ENCODE results near the gene KSR1. TPM values are rescaled to one million over a fixed set of nuclear protein-coding genes. Genes with fewer than 3 reads are reported as not detected.

KSR1 gene
- polyA plus RNA-seq, 1 donor from 2014 or later, result 9.2 TPM

GRCh38 chr17:27659683-27660082, 203.4 kb downstream of the KSR1 start:
- no peak overlapping the region for H2AFZ ChIP-seq (ENCODE audit: low read depth, low read length)
- no peaks in the 10 kb centered on the region for H4K20me1 ChIP-seq (ENCODE audit: insufficient read depth)
- no peak overlapping the region for H3K4me2 ChIP-seq (ENCODE audit: low read length)
- TF ChIP-seq EZH2 (IDR thresholded peaks at IDR 0.05; ENCODE audit: borderline replicate concordance, insufficient read depth, low read length, poor library complexity, severe bottlenecking) (no peak), MXI1 (conservative IDR thresholded peaks at IDR 0.05; ENCODE audit: poor library complexity, severe bottlenecking) (no peak), TAF1 (IDR thresholded peaks at IDR 0.05; ENCODE audit: low read depth) (no peak), CTCF (IDR thresholded peaks at IDR 0.05; ENCODE audit: poor library complexity, severe bottlenecking) (no peak), REST (IDR thresholded peaks at IDR 0.05; ENCODE audit: borderline replicate concordance) (no peak), SMC3 (conservative IDR thresholded peaks at IDR 0.05; ENCODE audit: poor library complexity) (no peak), EP300 (conservative IDR thresholded peaks at IDR 0.05; ENCODE audit: poor library complexity, severe bottlenecking) (no peak), POLR2AphosphoS5 (IDR thresholded peaks at IDR 0.05) (no peak)
- H3K9me3 ChIP-seq (ENCODE audit: low read length), result no peaks in the 10 kb centered on the region
- H3K36me3 ChIP-seq (ENCODE audit: insufficient read depth, low read length), result no peaks in the 10 kb centered on the region
- H3F3A ChIP-seq (ENCODE audit: insufficient read depth, low read length, poor library complexity, severe bottlenecking), result no peaks in the 10 kb centered on the region
- H3K4me3 ChIP-seq (ENCODE audit: low read length), result no peak overlapping the region
- H3K9me2 ChIP-seq (ENCODE audit: insufficient read depth, low read length), result no peaks in the 10 kb centered on the region
- H3K9ac ChIP-seq (ENCODE audit: low read length), result no peak overlapping the region
- no peaks in the 10 kb centered on the region for H3K27me3 ChIP-seq (ENCODE audit: insufficient read depth, low read depth, low read length)
- H3K79me2 ChIP-seq (replicated peaks; ENCODE audit: insufficient read depth, low read length), result no peaks in the 10 kb centered on the region
- no peak overlapping the region for H3K27ac ChIP-seq (ENCODE audit: low read length)

GRCh38 chr17:27660436-27660835, 204.2 kb downstream of the KSR1 start:
- Histone ChIP-seq H4K20me1 (ENCODE audit: insufficient read depth) (no peaks in the 10 kb centered on the region), H3K27me3 (ENCODE audit: insufficient read depth, low read depth, low read length) (no peaks in the 10 kb centered on the region), H3K27ac (ENCODE audit: low read length) (no peak overlapping the region), H3K79me2 (replicated peaks; ENCODE audit: insufficient read depth, low read length) (no peaks in the 10 kb centered on the region), H3K9me3 (ENCODE audit: low read length) (no peaks in the 10 kb centered on the region), H3K4me2 (ENCODE audit: low read length) (no peak overlapping the region), H3K36me3 (ENCODE audit: insufficient read depth, low read length) (no peaks in the 10 kb centered on the region), H3K4me3 (ENCODE audit: low read length) (no peak overlapping the region), H3K9me2 (ENCODE audit: insufficient read depth, low read length) (no peaks in the 10 kb centered on the region), H2AFZ (ENCODE audit: low read depth, low read length) (no peak overlapping the region), H3F3A (ENCODE audit: insufficient read depth, low read length, poor library complexity, severe bottlenecking) (no peaks in the 10 kb centered on the region), H3K9ac (ENCODE audit: low read length) (no peak overlapping the region)
- no peak for TF ChIP-seq REST (IDR thresholded peaks at IDR 0.05; ENCODE audit: borderline replicate concordance)
- TF ChIP-seq MXI1 (conservative IDR thresholded peaks at IDR 0.05; ENCODE audit: poor library complexity, severe bottlenecking), result no peak
- TF ChIP-seq RAD21 (conservative IDR thresholded peaks at IDR 0.05), result no peak
- no peak for TF ChIP-seq EP300 (conservative IDR thresholded peaks at IDR 0.05; ENCODE audit: poor library complexity, severe bottlenecking)
- TF ChIP-seq EZH2 (IDR thresholded peaks at IDR 0.05; ENCODE audit: borderline replicate concordance, insufficient read depth, low read length, poor library complexity, severe bottlenecking), result no peak
- TF ChIP-seq CTCF (IDR thresholded peaks at IDR 0.05; ENCODE audit: poor library complexity, severe bottlenecking), result no peak
- TF ChIP-seq SMC3 (conservative IDR thresholded peaks at IDR 0.05; ENCODE audit: poor library complexity), result no peak
- no peak for TF ChIP-seq TAF1 (IDR thresholded peaks at IDR 0.05; ENCODE audit: low read depth)
- no peak for TF ChIP-seq POLR2AphosphoS5 (IDR thresholded peaks at IDR 0.05)
